GM12878 (cell line): ENCODE data around the gene LYPLAL1. TPM values are rescaled to one million over a fixed set of nuclear protein-coding genes. Genes with fewer than 3 reads are reported as not detected.

Experiments used
- ATAC-seq: fragments of 200-7000 bp; cut with Tn5 transposase; 3 replicates; pipeline ENCODE4 v1.9.1; 2020; ENCODE audit warnings: mild to moderate bottlenecking, moderate library complexity
- BruUV-seq: library from RNA; stranded (reverse); fragments of 400-500 nt; replicated peaks from 2 replicates; lab custom pipeline; 2021; lab: Mats Ljungman, UMichigan
- CTCF ChIA-PET: fragments of 300-600 bp; sonication (Branson Sonifier 250); formaldehyde crosslinking; extraction: SDS; loops from one replicate; lab custom pipeline; 2021; ENCODE audit warnings: inconsistent platforms; lab: Yijun Ruan, JAX
- POLR2A ChIA-PET: fragments of 350-600 bp; formaldehyde crosslinking; extraction: SDS; loops from one replicate; lab custom pipeline; 2021; ENCODE audit warnings: inconsistent platforms; lab: Charles Lee
- RAD21 ChIA-PET: fragments of 300-600 bp; sonication (Branson Sonifier 250); formaldehyde crosslinking; loops from one replicate; lab custom pipeline; 2023; ENCODE audit warnings: antibody characterized with exemption; ENCODE audit not compliant: unreplicated experiment; lab: Charles Lee
- SMC1A ChIA-PET: fragments of 300-600 bp; sonication (Branson Sonifier 250); formaldehyde crosslinking; loops from one replicate; lab custom pipeline; 2023; ENCODE audit not compliant: unreplicated experiment, uncharacterized antibody; lab: Charles Lee
- DNase-seq: peaks from one replicate; pipeline ENCODE4 v3.0.0-alpha.2; 2011; ENCODE audit warnings: low read depth, low spot score
- FAIRE-seq: peaks from 3 replicates; lab custom pipeline; 2011; peaks lifted over from hg19 to GRCh38; lab: Jason Lieb, UNC
- H2AFZ ChIP-seq: 2 replicates; pipeline ENCODE4 v1.6.0; 2011; ENCODE audit warnings: low read depth, low read length, control low read depth; ENCODE audit not compliant: control insufficient read depth
- H3K27ac ChIP-seq: 2 replicates; pipeline ENCODE4 v1.5.1; 2011; ENCODE audit warnings: control low read depth; ENCODE audit not compliant: control insufficient read depth, insufficient read depth
- H3K27me3 ChIP-seq, 2 experiments: replicated peaks in 1 of 2; 2 replicates each; pipeline versions ENCODE4 v1.6.0 to v1.6.1; 2011; ENCODE audit warnings: low read length in 1 of 2; ENCODE audit not compliant: control insufficient read depth in 2 of 2, insufficient read depth in 2 of 2
- H3K36me3 ChIP-seq, 2 experiments: 2 replicates each; pipeline ENCODE4 v1.5.1; 2011; ENCODE audit warnings: low read length in 1 of 2; ENCODE audit not compliant: control insufficient read depth in 2 of 2, insufficient read depth in 2 of 2
- H3K4me1 ChIP-seq: 2 replicates; pipeline ENCODE4 v1.6.1; 2011; ENCODE audit warnings: mild to moderate bottlenecking, low read length, moderate library complexity, mixed read lengths; ENCODE audit not compliant: control insufficient read depth, insufficient read depth
- H3K4me2 ChIP-seq: 2 replicates; pipeline ENCODE4 v1.6.0; 2011; ENCODE audit warnings: control low read depth; ENCODE audit not compliant: control insufficient read depth, insufficient read depth
- H3K4me3 ChIP-seq: fragments of 200-600 bp; sonication (generic); 2 replicates; pipeline ENCODE4 v1.5.1; 2016
- H3K79me2 ChIP-seq: 2 replicates; pipeline ENCODE4 v1.6.0; 2011; ENCODE audit warnings: low read length; ENCODE audit not compliant: control insufficient read depth, insufficient read depth
- H3K9ac ChIP-seq: 2 replicates; pipeline ENCODE4 v1.8.0; 2011; ENCODE audit warnings: low read length, control low read depth, mixed read lengths; ENCODE audit not compliant: control insufficient read depth, insufficient read depth
- H3K9me3 ChIP-seq: replicated peaks from 3 replicates; pipeline ENCODE4 v1.5.1; 2011; ENCODE audit warnings: mild to moderate bottlenecking, low read length; ENCODE audit not compliant: control insufficient read depth, insufficient read depth
- H4K20me1 ChIP-seq: 2 replicates; pipeline ENCODE4 v1.6.0; 2011; ENCODE audit not compliant: control insufficient read depth, insufficient read depth
- EED ChIP-seq: sonication (generic); IDR thresholded peaks from 2 replicates; pipeline ENCODE4 v1.6.1; 2016; ENCODE audit warnings: antibody characterized with exemption, low read depth
- EP300 ChIP-seq, 2 experiments: fragments of 150-350 bp in 1 of 2; IDR thresholded peaks; 2 replicates each; pipeline ENCODE4 v1.6.1; 2011 to 2012; ENCODE audit warnings: low read depth in 2 of 2, low read length in 2 of 2, borderline replicate concordance in 1 of 2, improper control_type of control experiment in 1 of 2, inconsistent platforms in 1 of 2; ENCODE audit not compliant: control insufficient read depth in 1 of 2
- GABPA ChIP-seq: IDR thresholded peaks from 2 replicates; pipeline ENCODE4 v1.6.1; 2014; ENCODE audit warnings: antibody characterized with exemption, low read depth, mild to moderate bottlenecking, inconsistent platforms
- HDAC6 ChIP-seq: fragments of 200-600 bp; sonication (generic); IDR thresholded peaks from one replicate; pipeline ENCODE4 v1.8.0; 2017; ENCODE audit warnings: antibody characterized with exemption; ENCODE audit not compliant: unreplicated experiment
- NFYB ChIP-seq: IDR thresholded peaks from 2 replicates; pipeline ENCODE4 v1.6.1; 2011; ENCODE audit warnings: low read depth, mild to moderate bottlenecking, low read length, improper control_type of control experiment, moderate library complexity; ENCODE audit not compliant: insufficient read depth
- NR2F1 ChIP-seq: fragments of 450-650 bp; conservative IDR thresholded peaks from 2 replicates; pipeline ENCODE4 v1.6.1; 2017; ENCODE audit warnings: mild to moderate bottlenecking
- RCOR1 ChIP-seq: conservative IDR thresholded peaks from 2 replicates; pipeline ENCODE4 v1.6.1; 2012; ENCODE audit warnings: low read depth, low read length, improper control_type of control experiment
- ZBED1 ChIP-seq: IDR thresholded peaks from 2 replicates; pipeline ENCODE4 v1.6.1; 2016; ENCODE audit warnings: borderline replicate concordance
- WGBS: methylation state at CpG from one replicate; pipeline ENCODE4 v1.1.6; 2016; ENCODE audit warnings: low lambda C conversion rate; ENCODE audit not compliant: insufficient replicate concordance, insufficient coverage; ENCODE audit errors: missing lambda C conversion rate; 5-methylcytosine and 5-hydroxymethylcytosine counted together
- in situ Hi-C: fragments of 300-500 bp; cut with MboI; formaldehyde crosslinking; loops from 9 replicates; pipeline ENCODE4 v1.14.3; 2018; ENCODE audit warnings: mixed read lengths
- intact Hi-C: fragments of 100-400 bp; cut with micrococcal nuclease; formaldehyde crosslinking; loops from one replicate; pipeline ENCODE4 v1.14.2; 2022; ENCODE audit not compliant: unreplicated experiment
- polyA plus RNA-seq, 11 experiments: library from polyadenylated mRNA; depleted of rRNA in 4 of 11; unstranded in 6 of 11; stranded (reverse) in 5 of 11; fragments of >200 nt; fragmentation: Nextera tagmentation in 4 of 11; fragmentation: Illumina TruSeq in 1 of 11; extraction: Ambion mirVana in 4 of 11; extraction: Trizol in 1 of 11; gene quantifications; 1 replicate in 1 of 11; 2 replicates in 10 of 11; pipeline versions ENCODE4 v1.2.1 to v1.2.3, GENCODE V29; 2011 to 2016; ENCODE audit warnings: inconsistent platforms in 2 of 11, missing spikeins in 2 of 11, low read depth in 1 of 11
- total RNA-seq, 4 experiments: library from RNA; depleted of rRNA in 3 of 4; stranded (reverse); fragments of >200 nt in 3 of 4; fragmentation: Illumina TruSeq in 1 of 4; extraction: Trizol in 1 of 4; gene quantifications; 2 replicates each; pipeline versions ENCODE4 v1.2.1 to v1.2.3, GENCODE V29; 2013 to 2021

Gene LYPLAL1
- total and polyA plus RNA-seq, 10 of the 15 experiments (the other 5 are each of a cell fraction or from before 2014, with no cell fraction given), result 19.4 to 112 (median 40.5) TPM

GRCh38 chr1:219227360-219228057 lies 53.8 kb downstream of the LYPLAL1 start (continued):
- no peak for TF ChIP-seq NR2F1
- TF ChIP-seq EED, result no peak
- no peak for TF ChIP-seq GABPA
- no peak for TF ChIP-seq EP300 (IDR thresholded peaks at IDR 0.05; ENCODE audit: borderline replicate concordance in 1 of 2, control insufficient read depth in 1 of 2, low read depth in 2 of 2, low read length in 2 of 2)
- TF ChIP-seq HDAC6, result no peak
- no peak for TF ChIP-seq RCOR1

DNA sequence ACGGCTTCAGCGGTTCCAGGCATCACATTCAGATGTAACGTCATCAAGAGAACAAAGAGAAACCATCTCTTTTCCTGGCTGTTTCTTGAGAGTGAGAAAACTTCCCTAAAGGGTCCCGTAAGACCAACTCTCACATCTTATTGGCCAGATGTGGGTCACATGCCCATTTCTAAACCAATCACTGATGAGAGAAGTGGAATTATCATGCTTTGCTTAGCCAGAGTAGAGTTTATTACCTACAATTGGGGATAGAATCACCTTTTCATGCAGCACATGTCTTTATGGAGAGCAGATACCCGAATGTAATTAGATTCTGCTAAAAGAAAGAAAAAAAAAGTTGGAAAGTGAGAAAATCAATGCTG lies 54.4 kb downstream of the LYPLAL1 start:
- Histone ChIP-seq H2AFZ (no peak overlapping the region), H3K4me2 (no peak overlapping the region), H3K27me3 (no peaks in the 10 kb centered on the region), H3K4me3 (no peak overlapping the region), H3K79me2 (no peaks in the 10 kb centered on the region), H4K20me1 (no peaks in the 10 kb centered on the region), H3K4me1 (no peaks in the 10 kb centered on the region), H3K9ac (no peak overlapping the region), H3K27ac (no peak overlapping the region), H3K36me3 (no peaks in the 10 kb centered on the region), H3K9me3 (no peaks in the 10 kb centered on the region; the same call in 2 of the 3 replicates)
- TF ChIP-seq NFYB (peak; percentile 28; the same call in 1 of the 2 replicates), ZBED1 (no peak)
- no peak for FAIRE-seq
- no TSS peak for BruUV-seq
- no peak for DNase-seq
- in situ Hi-C loops, result no loop called here
- ChIA-PET POLR2A (no interaction called here), RAD21 (no interaction called here), SMC1A (no interaction called here), CTCF (no interaction called here)
- intact Hi-C loops, result no loop called here
- 97% methylated on average over 5 of the region's 5 CpGs for WGBS
- ATAC-seq, result no peak
